Measurements from ENCODE around the gene SMIM28. TPM values are rescaled to one million over a fixed set of nuclear protein-coding genes. Genes with fewer than 3 reads are reported as not detected.

The SMIM28 gene
- total and polyA plus RNA-seq, 9 of the 15 experiments (the other 6 are each of a cell fraction or from before 2014, with no cell fraction given): not detected

DNA sequence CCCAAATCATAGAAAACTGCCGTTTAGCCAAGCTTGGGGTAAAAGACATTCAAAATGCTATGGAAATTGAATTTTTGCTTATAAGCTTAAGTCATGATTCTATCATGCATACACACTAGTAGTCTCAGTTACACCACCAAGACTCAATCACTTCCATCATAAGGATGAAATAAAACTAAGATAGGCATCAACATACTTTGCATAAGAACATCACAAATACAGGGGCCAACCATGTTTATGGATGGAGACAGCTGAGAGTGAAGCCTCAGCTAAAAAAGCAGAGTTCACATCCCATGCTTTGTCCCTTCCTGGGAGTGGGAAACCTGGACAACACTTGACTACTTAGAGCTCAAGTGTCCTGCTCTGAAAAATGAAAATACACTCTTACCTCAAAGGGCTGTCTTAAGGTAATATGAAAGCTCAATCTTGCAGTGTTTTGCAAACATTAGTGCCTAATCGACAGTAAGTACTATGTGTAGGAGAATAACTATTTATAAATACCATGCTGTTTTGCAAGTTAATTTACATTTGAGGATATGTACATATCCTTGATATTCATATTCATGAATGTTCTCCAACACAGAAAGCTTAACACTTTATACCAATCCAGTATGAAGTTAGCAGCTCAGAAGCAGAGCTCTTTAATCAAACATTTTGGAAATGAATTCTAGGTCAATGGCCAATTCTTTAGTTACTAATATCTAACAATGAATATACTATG lies 32.0 kb upstream of the SMIM28 start (continued):
- TF ChIP-seq, protein P1, sequence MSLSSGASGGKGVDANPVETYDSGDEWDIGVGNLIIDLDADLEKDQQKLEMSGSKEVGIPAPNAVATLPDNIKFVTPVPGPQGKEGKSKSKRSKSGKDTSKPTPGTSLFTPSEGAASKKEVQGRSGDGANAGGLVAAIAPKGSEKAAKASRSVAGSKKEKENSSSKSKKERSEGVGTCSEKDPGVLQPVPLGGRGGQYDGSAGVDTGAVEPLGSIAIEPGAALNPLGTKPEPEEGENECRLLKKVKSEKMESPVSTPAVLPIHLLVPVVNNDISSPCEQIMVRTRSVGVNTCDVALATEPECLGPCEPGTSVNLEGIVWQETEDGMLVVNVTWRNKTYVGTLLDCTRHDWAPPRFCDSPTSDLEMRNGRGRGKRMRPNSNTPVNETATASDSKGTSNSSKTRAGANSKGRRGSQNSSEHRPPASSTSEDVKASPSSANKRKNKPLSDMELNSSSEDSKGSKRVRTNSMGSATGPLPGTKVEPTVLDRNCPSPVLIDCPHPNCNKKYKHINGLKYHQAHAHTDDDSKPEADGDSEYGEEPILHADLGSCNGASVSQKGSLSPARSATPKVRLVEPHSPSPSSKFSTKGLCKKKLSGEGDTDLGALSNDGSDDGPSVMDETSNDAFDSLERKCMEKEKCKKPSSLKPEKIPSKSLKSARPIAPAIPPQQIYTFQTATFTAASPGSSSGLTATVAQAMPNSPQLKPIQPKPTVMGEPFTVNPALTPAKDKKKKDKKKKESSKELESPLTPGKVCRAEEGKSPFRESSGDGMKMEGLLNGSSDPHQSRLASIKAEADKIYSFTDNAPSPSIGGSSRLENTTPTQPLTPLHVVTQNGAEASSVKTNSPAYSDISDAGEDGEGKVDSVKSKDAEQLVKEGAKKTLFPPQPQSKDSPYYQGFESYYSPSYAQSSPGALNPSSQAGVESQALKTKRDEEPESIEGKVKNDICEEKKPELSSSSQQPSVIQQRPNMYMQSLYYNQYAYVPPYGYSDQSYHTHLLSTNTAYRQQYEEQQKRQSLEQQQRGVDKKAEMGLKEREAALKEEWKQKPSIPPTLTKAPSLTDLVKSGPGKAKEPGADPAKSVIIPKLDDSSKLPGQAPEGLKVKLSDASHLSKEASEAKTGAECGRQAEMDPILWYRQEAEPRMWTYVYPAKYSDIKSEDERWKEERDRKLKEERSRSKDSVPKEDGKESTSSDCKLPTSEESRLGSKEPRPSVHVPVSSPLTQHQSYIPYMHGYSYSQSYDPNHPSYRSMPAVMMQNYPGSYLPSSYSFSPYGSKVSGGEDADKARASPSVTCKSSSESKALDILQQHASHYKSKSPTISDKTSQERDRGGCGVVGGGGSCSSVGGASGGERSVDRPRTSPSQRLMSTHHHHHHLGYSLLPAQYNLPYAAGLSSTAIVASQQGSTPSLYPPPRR (CRISPR knock-in tag; IDR thresholded peaks at IDR 0.05; ENCODE audit: borderline replicate concordance): no peak
- TF ChIP-seq DMBX1 (CRISPR knock-in tag; IDR thresholded peaks at IDR 0.05; ENCODE audit: borderline replicate concordance): no peak

GRCh38 chr6:138346302-138347195 lies 31.2 kb upstream of the SMIM28 start:
- POLR2A ChIA-PET: no interaction called here
- no peak for TF ChIP-seq ZKSCAN1 (IDR thresholded peaks at IDR 0.05; ENCODE audit: low read depth, low read length)
- no peak for TF ChIP-seq NFE2 (IDR thresholded peaks at IDR 0.05; ENCODE audit: low read depth)
- no peak for TF ChIP-seq ATF7 (IDR thresholded peaks at IDR 0.05)
- no peak for TF ChIP-seq NFIC (IDR thresholded peaks at IDR 0.05)
- no peak for TF ChIP-seq SNRNP70 (optimal IDR thresholded peaks at IDR 0.05; ENCODE audit: low read depth, low read length)
- no peak for TF ChIP-seq ZNF12 (CRISPR knock-in tag; IDR thresholded peaks at IDR 0.05)
- TF ChIP-seq, protein P2, sequence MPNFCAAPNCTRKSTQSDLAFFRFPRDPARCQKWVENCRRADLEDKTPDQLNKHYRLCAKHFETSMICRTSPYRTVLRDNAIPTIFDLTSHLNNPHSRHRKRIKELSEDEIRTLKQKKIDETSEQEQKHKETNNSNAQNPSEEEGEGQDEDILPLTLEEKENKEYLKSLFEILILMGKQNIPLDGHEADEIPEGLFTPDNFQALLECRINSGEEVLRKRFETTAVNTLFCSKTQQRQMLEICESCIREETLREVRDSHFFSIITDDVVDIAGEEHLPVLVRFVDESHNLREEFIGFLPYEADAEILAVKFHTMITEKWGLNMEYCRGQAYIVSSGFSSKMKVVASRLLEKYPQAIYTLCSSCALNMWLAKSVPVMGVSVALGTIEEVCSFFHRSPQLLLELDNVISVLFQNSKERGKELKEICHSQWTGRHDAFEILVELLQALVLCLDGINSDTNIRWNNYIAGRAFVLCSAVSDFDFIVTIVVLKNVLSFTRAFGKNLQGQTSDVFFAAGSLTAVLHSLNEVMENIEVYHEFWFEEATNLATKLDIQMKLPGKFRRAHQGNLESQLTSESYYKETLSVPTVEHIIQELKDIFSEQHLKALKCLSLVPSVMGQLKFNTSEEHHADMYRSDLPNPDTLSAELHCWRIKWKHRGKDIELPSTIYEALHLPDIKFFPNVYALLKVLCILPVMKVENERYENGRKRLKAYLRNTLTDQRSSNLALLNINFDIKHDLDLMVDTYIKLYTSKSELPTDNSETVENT (CRISPR knock-in tag; IDR thresholded peaks at IDR 0.05): no peak
- TF ChIP-seq ZFP1 (CRISPR knock-in tag; IDR thresholded peaks at IDR 0.05): no peak
- no peak for TF ChIP-seq POLR2A (conservative IDR thresholded peaks at IDR 0.05)
- no peak for TF ChIP-seq USF2 (CRISPR knock-in tag; IDR thresholded peaks at IDR 0.05)

More at GRCh38 chr6:138346302-138347195, 31.2 kb upstream of the SMIM28 start:
- no TSS peak for BruUV-seq (replicated peaks)
- intact Hi-C loops (cut with micrococcal nuclease) (no loop called here), in situ Hi-C loops (cut with MboI) (no loop called here)
- H3K4me3 ChIP-seq: no peak overlapping the region
- no peaks in the 10 kb centered on the region for H3K9me1 ChIP-seq (ENCODE audit: control insufficient read depth, insufficient read depth, low read length)
- no peak for FAIRE-seq
- no peak for DNase-seq (ENCODE audit: extremely low read depth in 1 of 4, low spot score in 3 of 4)
- H3K4me1 ChIP-seq (replicated peaks in 1 of 2; ENCODE audit: control insufficient read depth in 2 of 2, insufficient read depth in 2 of 2, low read length in 2 of 2): no peaks in the 10 kb centered on the region
- no peaks in the 10 kb centered on the region for H3K79me2 ChIP-seq (ENCODE audit: control insufficient read depth, insufficient read depth, low read length)
- ATAC-seq: no peak
- peaks cover 7% of the 10 kb centered on the region in 2 experiments; a peak in 2 of 5 replicates for H3K27me3 ChIP-seq (ENCODE audit: control insufficient read depth in 2 of 2, insufficient read depth in 2 of 2, low read length in 2 of 2)
- H3K36me3 ChIP-seq (ENCODE audit: control insufficient read depth, insufficient read depth, low read length): no peaks in the 10 kb centered on the region
- no peak overlapping the region for H3K9ac ChIP-seq (ENCODE audit: insufficient read depth in 1 of 2, low read depth in 2 of 2, low read length in 2 of 2)
- no peak overlapping the region for H3K27ac ChIP-seq (ENCODE audit: extremely low read depth, low read depth, low read length)
- no peaks in the 10 kb centered on the region for H3K9me3 ChIP-seq (replicated peaks; ENCODE audit: control insufficient read depth, insufficient read depth, low read depth, low read length)
- H3K4me2 ChIP-seq (ENCODE audit: insufficient read depth, low read length): no peak overlapping the region
- WGBS (ENCODE audit: insufficient coverage, low coverage, missing lambda C conversion rate): 3% methylated on average over 2 of the region's 2 CpGs
- no peaks in the 10 kb centered on the region for H4K20me1 ChIP-seq (replicated peaks; ENCODE audit: control insufficient read depth, insufficient read depth, low read length)
- CTCF ChIA-PET (ENCODE audit: low intra/inter-chr PET ratio): no interaction called here
- no peak overlapping the region for H2AFZ ChIP-seq (ENCODE audit: low read depth, low read length)
